Bronchial epithelial cell (primary cell): ENCODE results near the gene ULBP1. TPM values are rescaled to one million over a fixed set of nuclear protein-coding genes. Genes with fewer than 3 reads are reported as not detected.
"Not testable (repeated sequence)": the region's sequence is repeated elsewhere in the genome, so short reads cannot be mapped to it uniquely, and the experiment has no call there.

ENCODE experiments used
- DNase-seq: peaks from one replicate; pipeline ENCODE4 v3.0.0-alpha.2; 2010; ENCODE audit warnings: low read depth
- FAIRE-seq: peaks from 2 replicates; lab custom pipeline; 2011; peaks lifted over from hg19 to GRCh38; lab: Jason Lieb, UNC
- H3K27me3 ChIP-seq: 2 replicates; pipeline ENCODE4 v1.5.1; 2011; ENCODE audit warnings: low read length; ENCODE audit not compliant: control insufficient read depth, insufficient read depth
- H3K36me3 ChIP-seq: 2 replicates; pipeline ENCODE4 v1.5.1; 2011; ENCODE audit warnings: low read length; ENCODE audit not compliant: control insufficient read depth, insufficient read depth
- H3K4me3 ChIP-seq: 2 replicates; pipeline ENCODE4 v1.5.1; 2011; ENCODE audit warnings: mild to moderate bottlenecking, low read depth, low read length, control low read depth
- total RNA-seq: library from RNA; depleted of rRNA; stranded (reverse); fragments of >200 nt; gene quantifications from 2 replicates; pipeline ENCODE4 v1.2.1, GENCODE V29; 2014
- TF ChIP-seq, protein P1 (sequence below): IDR thresholded peaks from 2 replicates; pipeline ENCODE4 v1.5.1; 2011; ENCODE audit warnings: mild to moderate bottlenecking, moderate library complexity, low read length, control low read depth, inconsistent platforms; ENCODE audit not compliant: insufficient read depth, severe bottlenecking

Gene ULBP1
- total RNA-seq, 1 donor from 2014 or later, result 1.1 TPM

DNA sequence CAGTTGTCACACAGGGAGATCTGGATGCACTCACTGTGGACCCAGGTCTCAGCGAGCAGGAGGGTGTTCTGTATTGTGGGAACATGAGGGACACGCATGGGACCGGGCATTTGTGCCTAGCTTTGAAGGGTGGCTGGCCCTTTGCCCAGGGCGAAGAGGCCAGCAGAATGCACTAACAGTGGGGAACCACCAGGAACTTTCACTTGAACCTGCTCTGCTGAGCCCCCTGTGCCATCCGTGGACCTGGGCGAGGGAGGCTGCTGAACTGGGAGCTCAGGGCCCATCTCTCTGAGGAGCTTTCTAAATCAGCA lies 23.1 kb upstream of the ULBP1 start:
- Histone ChIP-seq H3K36me3 (no peaks in the 10 kb centered on the region), H3K27me3 (no peaks in the 10 kb centered on the region), H3K4me3 (no peak overlapping the region)
- DNase-seq (no peak), FAIRE-seq (no peak)
- TF ChIP-seq, protein P1, sequence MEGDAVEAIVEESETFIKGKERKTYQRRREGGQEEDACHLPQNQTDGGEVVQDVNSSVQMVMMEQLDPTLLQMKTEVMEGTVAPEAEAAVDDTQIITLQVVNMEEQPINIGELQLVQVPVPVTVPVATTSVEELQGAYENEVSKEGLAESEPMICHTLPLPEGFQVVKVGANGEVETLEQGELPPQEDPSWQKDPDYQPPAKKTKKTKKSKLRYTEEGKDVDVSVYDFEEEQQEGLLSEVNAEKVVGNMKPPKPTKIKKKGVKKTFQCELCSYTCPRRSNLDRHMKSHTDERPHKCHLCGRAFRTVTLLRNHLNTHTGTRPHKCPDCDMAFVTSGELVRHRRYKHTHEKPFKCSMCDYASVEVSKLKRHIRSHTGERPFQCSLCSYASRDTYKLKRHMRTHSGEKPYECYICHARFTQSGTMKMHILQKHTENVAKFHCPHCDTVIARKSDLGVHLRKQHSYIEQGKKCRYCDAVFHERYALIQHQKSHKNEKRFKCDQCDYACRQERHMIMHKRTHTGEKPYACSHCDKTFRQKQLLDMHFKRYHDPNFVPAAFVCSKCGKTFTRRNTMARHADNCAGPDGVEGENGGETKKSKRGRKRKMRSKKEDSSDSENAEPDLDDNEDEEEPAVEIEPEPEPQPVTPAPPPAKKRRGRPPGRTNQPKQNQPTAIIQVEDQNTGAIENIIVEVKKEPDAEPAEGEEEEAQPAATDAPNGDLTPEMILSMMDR, result no peak

DNA sequence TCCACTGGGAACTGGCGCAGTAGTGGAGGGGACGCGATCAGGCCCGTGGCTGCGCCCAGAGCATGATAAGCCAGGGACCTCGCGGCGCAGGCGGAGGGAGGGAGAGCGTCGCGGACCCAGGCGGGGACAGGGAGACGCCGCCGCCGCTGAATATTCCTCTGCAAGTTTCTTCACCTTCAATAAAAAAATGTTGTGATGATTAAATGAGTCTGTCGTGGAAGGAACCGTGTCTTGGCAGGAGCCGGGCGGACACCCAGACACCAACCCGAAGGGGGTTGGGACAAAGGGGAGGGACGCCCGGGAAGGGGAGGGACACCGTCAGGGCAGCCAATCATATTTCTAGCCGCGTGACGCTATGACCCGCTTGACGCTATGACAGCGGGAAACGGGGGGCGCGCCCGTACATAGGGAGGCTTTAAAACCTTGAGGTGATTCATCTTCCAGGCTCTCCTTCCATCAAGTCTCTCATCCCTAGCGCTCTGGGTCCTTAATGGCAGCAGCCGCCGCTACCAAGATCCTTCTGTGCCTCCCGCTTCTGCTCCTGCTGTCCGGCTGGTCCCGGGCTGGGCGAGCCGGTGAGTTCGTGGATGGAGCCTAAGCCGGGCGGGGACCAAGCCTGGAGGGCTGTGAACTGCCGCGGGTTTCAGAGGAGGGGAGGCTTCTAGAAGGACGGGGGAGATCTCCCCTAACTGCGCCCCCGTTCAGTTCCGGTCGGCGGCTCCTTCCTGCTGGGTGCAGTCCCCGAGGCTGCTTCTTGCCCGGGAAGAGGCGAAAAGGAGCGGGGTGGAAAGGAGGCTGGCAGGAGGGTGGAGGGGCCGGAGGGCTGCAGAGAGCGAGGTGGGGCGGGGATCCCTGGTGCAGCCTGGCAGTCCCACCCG lies 21.9 kb upstream of the ULBP1 start, which contains the start of gene ULBP2:
TSS of gene ULBP2 (plus strand) at position 432 of the 878 bp plus-strand sequence. CDS start at position 491, 59 bp downstream.
- TF ChIP-seq, protein P1, result no peak
- no peaks in the 10 kb centered on the region for H3K27me3 ChIP-seq
- FAIRE-seq, result no peak
- peak within 1 kb of the TSS; percentile 77 for H3K4me3 ChIP-seq
- DNase-seq, result peak; percentile 96
- H3K36me3 ChIP-seq, result no peaks in the 10 kb centered on the region

DNA sequence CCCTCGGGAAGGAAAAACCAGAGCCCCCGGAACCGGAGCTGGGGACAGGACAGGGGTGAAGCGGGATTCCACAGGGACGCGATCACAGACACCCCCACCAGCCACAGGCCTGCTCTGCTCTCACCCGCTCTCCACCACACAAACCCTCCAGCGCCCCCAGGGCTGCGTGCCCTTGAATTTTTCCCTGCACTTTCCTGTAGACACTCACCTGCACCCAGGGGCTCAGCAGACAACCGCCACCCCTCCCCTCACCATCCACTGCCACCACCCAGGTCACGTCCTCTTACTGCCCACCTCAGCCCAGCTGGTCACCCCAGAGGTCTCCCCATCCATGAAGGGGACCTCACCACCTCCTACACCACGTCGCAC lies 21.3 kb upstream of the ULBP1 start:
- no peak for DNase-seq
- no peaks in the 10 kb centered on the region for H3K27me3 ChIP-seq
- H3K4me3 ChIP-seq, result peak overlapping the region; percentile 77
- no peak for FAIRE-seq
- no peaks in the 10 kb centered on the region for H3K36me3 ChIP-seq
- TF ChIP-seq, protein P1, result no peak

DNA sequence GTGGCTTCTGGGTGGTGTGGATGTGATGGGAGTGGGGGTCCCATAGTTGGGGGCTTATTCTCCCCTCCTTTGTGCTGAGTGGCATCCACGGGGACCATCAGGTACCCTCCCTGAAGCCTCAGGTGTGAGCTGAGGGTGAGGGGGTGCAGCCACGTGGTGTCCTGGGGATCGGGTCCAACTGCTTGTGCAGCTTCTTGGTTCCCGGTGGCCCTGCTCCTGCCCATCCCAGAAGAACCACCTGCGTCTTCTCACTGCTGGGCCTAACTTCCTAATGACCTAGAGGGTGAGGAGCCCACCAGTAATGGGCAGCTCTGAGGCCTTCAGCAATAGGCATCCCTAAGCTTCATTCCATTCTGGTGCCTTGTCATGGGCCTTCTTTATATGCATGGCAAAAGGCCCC lies 20.4 kb upstream of the ULBP1 start:
- not testable (repeated sequence) for H3K36me3 ChIP-seq, H3K27me3 ChIP-seq, H3K4me3 ChIP-seq, DNase-seq
- FAIRE-seq, result peak; percentile 83

DNA sequence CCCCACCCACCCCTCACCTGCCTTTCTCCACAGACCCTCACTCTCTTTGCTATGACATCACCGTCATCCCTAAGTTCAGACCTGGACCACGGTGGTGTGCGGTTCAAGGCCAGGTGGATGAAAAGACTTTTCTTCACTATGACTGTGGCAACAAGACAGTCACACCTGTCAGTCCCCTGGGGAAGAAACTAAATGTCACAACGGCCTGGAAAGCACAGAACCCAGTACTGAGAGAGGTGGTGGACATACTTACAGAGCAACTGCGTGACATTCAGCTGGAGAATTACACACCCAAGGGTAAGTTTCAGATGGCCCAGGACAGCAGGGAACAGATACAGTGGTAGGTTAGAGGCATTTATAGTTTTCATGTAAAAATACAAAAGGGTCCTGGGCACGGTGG lies 18.5 kb upstream of the ULBP1 start:
- not testable (repeated sequence) for FAIRE-seq, DNase-seq, H3K27me3 ChIP-seq

DNA sequence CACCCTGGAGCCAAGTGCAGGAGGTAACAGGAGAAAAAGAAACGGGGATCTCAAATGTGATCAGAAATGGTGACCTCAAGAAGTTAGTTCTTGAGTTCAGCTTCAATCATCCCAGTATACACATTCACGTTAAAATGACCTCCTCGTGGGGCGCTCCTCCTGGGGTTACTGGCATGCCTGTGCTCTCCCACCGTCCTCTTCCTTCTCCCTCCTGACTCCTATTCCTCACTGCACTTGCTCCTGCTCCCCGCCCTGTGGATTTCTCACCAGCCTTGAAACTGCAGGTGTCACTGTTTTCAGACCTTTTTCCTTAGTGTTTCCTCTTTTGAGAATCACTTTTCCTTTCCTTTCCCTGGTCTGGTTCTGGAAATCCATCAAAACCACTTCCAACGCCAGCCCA lies 17.1 kb upstream of the ULBP1 start:
- H3K27me3 ChIP-seq, H3K4me3 ChIP-seq, H3K36me3 ChIP-seq, FAIRE-seq, DNase-seq: not testable (repeated sequence)

More for the DNA sequence above, 18.5 kb upstream of the ULBP1 start:
- not testable (repeated sequence) for H3K4me3 ChIP-seq, H3K36me3 ChIP-seq

DNA sequence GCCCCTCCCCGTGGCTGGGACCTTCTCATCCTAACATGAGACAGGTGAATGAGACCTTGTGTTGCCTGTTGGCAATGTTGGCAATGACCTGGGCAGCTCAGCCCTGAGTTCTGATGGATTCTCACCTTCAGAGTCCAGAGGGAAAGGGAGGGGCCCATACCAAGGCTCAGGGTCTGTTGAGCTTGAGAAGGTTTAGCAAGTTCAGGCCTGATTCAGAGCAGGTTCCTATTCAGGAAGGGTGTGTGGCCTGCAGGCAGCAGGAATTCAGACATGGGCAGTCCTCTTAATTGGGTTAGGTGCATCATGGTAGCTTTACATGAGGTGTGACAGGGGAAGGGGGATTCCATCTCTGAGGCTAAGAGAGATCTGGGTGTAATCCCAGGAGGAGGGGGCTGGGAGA lies 16.2 kb upstream of the ULBP1 start:
- H3K36me3 ChIP-seq, H3K4me3 ChIP-seq, FAIRE-seq, DNase-seq, H3K27me3 ChIP-seq: not testable (repeated sequence)

DNA sequence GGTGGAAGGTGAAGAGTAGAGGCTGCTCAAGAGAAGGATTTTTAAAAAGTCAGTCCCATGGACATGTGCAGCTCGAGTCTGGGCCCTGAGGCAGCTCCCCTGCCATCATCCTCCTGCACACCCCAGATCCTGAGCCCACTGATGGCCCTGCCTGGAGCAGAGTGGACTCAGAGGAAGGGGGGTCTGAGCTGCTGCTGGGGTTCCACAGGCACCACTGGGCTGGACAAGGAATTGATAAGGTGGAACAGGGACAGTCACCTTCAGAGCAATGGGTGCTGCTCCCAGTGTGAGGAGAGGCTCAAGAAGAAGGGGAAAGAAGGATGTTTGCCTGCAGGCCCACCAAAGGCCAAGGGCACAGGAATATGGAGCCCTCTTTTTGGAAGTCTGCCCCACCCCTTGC lies 15.7 kb upstream of the ULBP1 start:
- no peak overlapping the region for H3K4me3 ChIP-seq
- TF ChIP-seq, protein P1, result no peak
- no peak for DNase-seq
- FAIRE-seq, result no peak
- peaks cover 2% of the 10 kb centered on the region for H3K36me3 ChIP-seq
- H3K27me3 ChIP-seq, result peaks cover 5% of the 10 kb centered on the region
